Ovary (tissue), 9 donors: Measurements from ENCODE around the gene CXCR4. TPM values are rescaled to one million over a fixed set of nuclear protein-coding genes. Genes with fewer than 3 reads are reported as not detected.
"Not testable (repeated sequence)": the region's sequence is repeated elsewhere in the genome, so short reads cannot be mapped to it uniquely, and the experiment has no call there.

Source experiments
- DNase-seq, 5 donors: peaks; one replicate each; pipeline ENCODE4 v3.0.0-alpha.2; 2019 to 2020
- H3K27ac ChIP-seq, 2 donors: fragments of 200-600 bp; one replicate each; pipeline versions ENCODE4 v1.5.1 to v1.8.0; 2019 to 2022
- H3K27me3 ChIP-seq: fragments of 200-600 bp; one replicate; pipeline ENCODE4 v1.8.0; 2022
- H3K36me3 ChIP-seq: fragments of 200-600 bp; sonication (generic); one replicate; pipeline ENCODE4 v1.5.1; 2019
- H3K4me1 ChIP-seq: one replicate; pipeline ENCODE4 v1.8.1; 2013; ENCODE audit warnings: mild to moderate bottlenecking, moderate library complexity; ENCODE audit not compliant: insufficient read depth
- H3K4me3 ChIP-seq: fragments of 200-600 bp; sonication (generic); one replicate; pipeline ENCODE4 v1.5.1; 2017
- H3K9me3 ChIP-seq, 2 donors: fragments of 200-600 bp in 1 of 2; sonication (generic) in 1 of 2; one replicate each; pipeline versions ENCODE4 v1.5.1 to v1.8.1; 2013 to 2019; ENCODE audit warnings: mild to moderate bottlenecking in 1 of 2, moderate library complexity in 1 of 2
- CTCF ChIP-seq, 3 donors: fragments of 450-650 bp in 2 of 3; fragments of 200-600 bp in 1 of 3; IDR thresholded peaks; one replicate each; pipeline versions ENCODE4 v1.5.1 to v1.8.0; 2016 to 2022; ENCODE audit warnings: antibody characterized with exemption in 3 of 3, mild to moderate bottlenecking in 1 of 3
- EP300 ChIP-seq: sonication (generic); formaldehyde crosslinking; IDR thresholded peaks from one replicate; pipeline ENCODE4 v1.6.1; 2017; ENCODE audit warnings: antibody characterized with exemption
- POLR2A ChIP-seq: fragments of 450-650 bp; IDR thresholded peaks from one replicate; pipeline ENCODE4 v1.6.1; 2017; ENCODE audit warnings: antibody characterized with exemption, mild to moderate bottlenecking, moderate library complexity
- WGBS, 3 donors: extraction: QIAGEN DNeasy Blood & Tissue Kit in 1 of 3; methylation state at CpG; one replicate each; pipeline versions ENCODE4 v1.1.5 to v1.1.7; 2013 to 2017; 5-methylcytosine and 5-hydroxymethylcytosine counted together
- intact Hi-C, 4 donors: fragments of 100-400 bp; cut with DNase I; formaldehyde crosslinking; loops; one replicate each; pipeline versions ENCODE4 v1.11.0 to v1.15.1; 2022 to 2023
- polyA plus RNA-seq, 2 donors: library from polyadenylated mRNA; stranded (reverse); fragments of 200-250 nt in 1 of 2; fragments of 350-450 nt in 1 of 2; fragmentation: Illumina TruSeq in 1 of 2; extraction: RNeasy Lipid Tissue Mini Kit (QIAGEN cat#74804) in 1 of 2; gene quantifications; one replicate each; pipeline ENCODE4 v1.2.3, GENCODE V29; 2013 to 2014
- total RNA-seq, 7 donors: library from RNA; depleted of rRNA in 2 of 7; stranded (reverse); fragments of >200 nt in 2 of 7; fragmentation: NEBNext Ultra II Directional in 3 of 7; extraction: Animal tissue kit (Norgen Biotek cat#: 25700) in 3 of 7; gene quantifications; one replicate each; pipeline versions ENCODE4 v1.1.0 to v1.2.4, GENCODE V29; 2016 to 2023
- donor health status: DM: no; HTN: no; CAD: no; lungs with moderate emphysema.
- donor health status: DM: no; HTN: no; CAD: no.
- donor health status: Bipolar disorder and iron deficiency.
- donor health status: DM: yes; HTN: yes; CAD: no.
- donor health status: DM: no; HTN: no; CAD: no.
- donor health status: DM: yes; HTN: yes; CAD: no.

Gene CXCR4
- total and polyA plus RNA-seq, 9 donors = 2.7 to 33.0 (median 8.9) TPM

GRCh38 chr2:136077107-136077506 is 40.8 kb downstream of the CXCR4 start:
- DNase-seq = no peak
- Histone ChIP-seq H3K27ac (no peak overlapping the region), H3K9me3 (no peaks in the 10 kb centered on the region), H3K36me3 (no peaks in the 10 kb centered on the region), H3K4me1 (no peaks in the 10 kb centered on the region), H3K4me3 (no peak overlapping the region), H3K27me3 (no peaks in the 10 kb centered on the region)
- TF ChIP-seq POLR2A (no peak), CTCF (IDR thresholded peaks at IDR 0.05) (no peak), EP300 (no peak)
- intact Hi-C loops = no loop called here
- WGBS, 3 donors = 83 to 89% (median 89%) methylated on average over 5 of the region's 5 CpGs

GRCh38 chr2:136075476-136075875 is 42.5 kb downstream of the CXCR4 start:
- WGBS, 3 donors = 56 to 72% (median 57%) methylated on average over 12 of the region's 12 CpGs
- Histone ChIP-seq H3K4me1 (no peaks in the 10 kb centered on the region), H3K9me3 (no peaks in the 10 kb centered on the region), H3K4me3 (no peak overlapping the region), H3K36me3 (no peaks in the 10 kb centered on the region), H3K27me3 (no peaks in the 10 kb centered on the region), H3K27ac (no peak overlapping the region)
- intact Hi-C loops = no loop called here
- TF ChIP-seq CTCF (IDR thresholded peaks at IDR 0.05) (no peak), POLR2A (no peak), EP300 (no peak)
- DNase-seq = no peak

GRCh38 chr2:136072621-136073020 is 45.3 kb downstream of the CXCR4 start:
- no peaks in the 10 kb centered on the region for H3K36me3 ChIP-seq
- H3K4me1 ChIP-seq = no peaks in the 10 kb centered on the region
- H3K27ac ChIP-seq = no peak overlapping the region
- no peaks in the 10 kb centered on the region for H3K9me3 ChIP-seq
- TF ChIP-seq EP300 = no peak
- no peak for TF ChIP-seq CTCF (IDR thresholded peaks at IDR 0.05)
- no peak for TF ChIP-seq POLR2A
- H3K27me3 ChIP-seq = no peaks in the 10 kb centered on the region
- H3K4me3 ChIP-seq = no peak overlapping the region
- intact Hi-C loops = no loop called here
- 94 to 98% (median 94%) methylated on average over 3 of the region's 3 CpGs for WGBS, 3 donors
- DNase-seq = no peak

GRCh38 chr2:136071887-136072286 is 46.1 kb downstream of the CXCR4 start:
- intact Hi-C loops, H3K9me3 ChIP-seq, H3K4me1 ChIP-seq, DNase-seq, H3K4me3 ChIP-seq, H3K27ac ChIP-seq, H3K27me3 ChIP-seq, H3K36me3 ChIP-seq: not testable (repeated sequence)
- WGBS, 3 donors = 89 to 91% (median 91%) methylated on average over 4 of the region's 4 CpGs

- Histone ChIP-seq H3K27ac (no peak overlapping the region), H3K4me1 (no peaks in the 10 kb centered on the region), H3K36me3 (no peaks in the 10 kb centered on the region), H3K9me3 (no peaks in the 10 kb centered on the region), H3K4me3 (no peak overlapping the region), H3K27me3 (no peaks in the 10 kb centered on the region)
- no peak for TF ChIP-seq POLR2A
- no peak for TF ChIP-seq CTCF (IDR thresholded peaks at IDR 0.05)
- no peak for TF ChIP-seq EP300
- 93 to 97% (median 97%) methylated on average over 4 of the region's 4 CpGs for WGBS, 3 donors
- intact Hi-C loops = no loop called here
- no peak for DNase-seq
Observed at GRCh38 chr2:136070913-136071312, 47.0 kb downstream of the CXCR4 start.
